Neural cell (in vitro differentiated cells): ENCODE measurements around the gene RMDN3.
A peak's percentile ranks its signal among the peaks of the same experiment; 100 is the strongest.

ENCODE experiments used
- EZH2 ChIP-seq: fragments of 200-600, 300-800 bp; shearing (Covaris generic), sonication (generic); IDR thresholded peaks from 2 replicates; pipeline ENCODE4 v1.6.1; 2014; ENCODE audit warnings: antibody characterized with exemption, low read length, borderline replicate concordance, mild to moderate bottlenecking; ENCODE audit not compliant: insufficient read depth, poor library complexity, severe bottlenecking
- POLR2AphosphoS5 ChIP-seq: IDR thresholded peaks from 2 replicates; pipeline ENCODE4 v1.6.1; 2012
- TF ChIP-seq, protein P1 (sequence below): fragments of 450-650 bp; IDR thresholded peaks from 2 replicates; pipeline ENCODE4 v1.5.1; 2014; ENCODE audit warnings: antibody characterized with exemption, mild to moderate bottlenecking, moderate library complexity; ENCODE audit not compliant: poor library complexity, severe bottlenecking

DNA sequence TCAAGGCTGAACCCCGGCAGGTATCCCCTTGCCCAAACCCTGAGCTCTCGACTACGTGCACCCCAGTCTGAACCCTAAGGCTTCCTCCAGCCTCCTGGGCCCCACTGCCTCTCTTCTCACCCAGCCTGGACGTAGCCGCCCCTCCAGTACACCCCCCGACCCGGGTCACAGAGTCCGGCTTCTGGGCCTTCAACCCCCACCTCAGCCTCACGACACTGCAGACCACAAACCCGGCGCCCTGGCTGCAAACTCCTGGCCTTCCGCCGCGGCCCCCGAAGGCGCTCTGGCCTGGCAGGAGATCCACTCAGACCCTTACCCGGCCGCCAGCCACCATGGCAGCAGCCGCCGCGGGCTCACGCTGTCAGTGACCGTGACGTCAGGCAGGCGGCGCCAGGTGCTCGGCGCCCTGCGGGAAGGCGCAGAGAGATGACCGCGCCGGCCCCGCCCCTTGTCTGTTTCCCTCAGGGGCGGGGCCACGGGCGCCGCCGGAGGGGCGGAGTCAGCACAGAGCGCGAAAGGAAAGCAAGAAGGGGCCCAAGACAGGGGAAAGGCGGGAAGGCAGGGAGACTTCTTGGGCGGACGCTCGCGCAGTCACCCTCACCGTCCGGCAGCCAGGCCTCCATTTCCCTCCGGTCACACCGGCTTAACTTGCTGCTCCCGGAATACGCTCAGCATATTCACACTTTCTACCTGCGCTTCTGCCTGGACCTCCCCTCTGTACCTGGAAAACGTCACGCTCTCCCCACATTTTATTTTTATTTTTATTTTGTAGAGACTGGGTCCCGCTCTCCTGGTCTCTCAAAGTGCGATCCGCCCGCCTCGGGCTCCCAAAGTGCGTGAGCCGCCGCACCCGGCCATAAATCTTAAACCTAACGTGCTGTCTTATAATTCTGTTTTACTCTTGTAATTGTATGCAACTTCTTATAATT, at the start of gene RMDN3:
- TF ChIP-seq, protein P1, sequence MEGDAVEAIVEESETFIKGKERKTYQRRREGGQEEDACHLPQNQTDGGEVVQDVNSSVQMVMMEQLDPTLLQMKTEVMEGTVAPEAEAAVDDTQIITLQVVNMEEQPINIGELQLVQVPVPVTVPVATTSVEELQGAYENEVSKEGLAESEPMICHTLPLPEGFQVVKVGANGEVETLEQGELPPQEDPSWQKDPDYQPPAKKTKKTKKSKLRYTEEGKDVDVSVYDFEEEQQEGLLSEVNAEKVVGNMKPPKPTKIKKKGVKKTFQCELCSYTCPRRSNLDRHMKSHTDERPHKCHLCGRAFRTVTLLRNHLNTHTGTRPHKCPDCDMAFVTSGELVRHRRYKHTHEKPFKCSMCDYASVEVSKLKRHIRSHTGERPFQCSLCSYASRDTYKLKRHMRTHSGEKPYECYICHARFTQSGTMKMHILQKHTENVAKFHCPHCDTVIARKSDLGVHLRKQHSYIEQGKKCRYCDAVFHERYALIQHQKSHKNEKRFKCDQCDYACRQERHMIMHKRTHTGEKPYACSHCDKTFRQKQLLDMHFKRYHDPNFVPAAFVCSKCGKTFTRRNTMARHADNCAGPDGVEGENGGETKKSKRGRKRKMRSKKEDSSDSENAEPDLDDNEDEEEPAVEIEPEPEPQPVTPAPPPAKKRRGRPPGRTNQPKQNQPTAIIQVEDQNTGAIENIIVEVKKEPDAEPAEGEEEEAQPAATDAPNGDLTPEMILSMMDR: peak; percentile 37
- TF ChIP-seq POLR2AphosphoS5 (peak; percentile 93), EZH2 (no peak)
